ENCODE measurements around the gene ILK.
A peak's percentile ranks its signal among the peaks of the same experiment; 100 is the strongest.

ILK gene

GRCh38 chr11:6599881-6600390, 3.6 kb upstream of the ILK start:
- H3K9ac ChIP-seq (ENCODE audit: low read length), result no peak overlapping the region
- H2BK120ac ChIP-seq (ENCODE audit: low read depth, low read length), result no peak overlapping the region
- H2AK5ac ChIP-seq (ENCODE audit: low read length), result no peak overlapping the region
- no peak overlapping the region for H4K5ac ChIP-seq (ENCODE audit: low read length)
- no peak overlapping the region for H3K4me2 ChIP-seq (ENCODE audit: low read length)
- no peak overlapping the region for H3K4me3 ChIP-seq (ENCODE audit: low read length)
- no peak overlapping the region for H4K8ac ChIP-seq (ENCODE audit: low read depth, low read length)
- H3K18ac ChIP-seq (ENCODE audit: low read length), result no peak overlapping the region
- no CpG with 5 or more reads among the region's 2 CpGs for WGBS (ENCODE audit: extremely low coverage, insufficient coverage, low lambda C conversion rate)
- no peak overlapping the region for H3K23ac ChIP-seq (ENCODE audit: low read length)
- H2BK15ac ChIP-seq (replicated peaks; ENCODE audit: low read depth), result no peak overlapping the region
- no peak overlapping the region for H3K56ac ChIP-seq (ENCODE audit: low read length)
- no peak overlapping the region for H2BK5ac ChIP-seq (ENCODE audit: low read length)
- no peak for DNase-seq
- peaks cover 5% of the 10 kb centered on the region for H3K36me3 ChIP-seq (ENCODE audit: control insufficient read depth, insufficient read depth, low read length)
- peaks cover 3% of the 10 kb centered on the region for H3K4me1 ChIP-seq (ENCODE audit: control insufficient read depth, low read depth, low read length)
- no peaks in the 10 kb centered on the region for H3K27me3 ChIP-seq (ENCODE audit: insufficient read depth, low read length, poor library complexity)
- H3K79me2 ChIP-seq (ENCODE audit: control insufficient read depth, insufficient read depth, low read length), result peaks cover 30% of the 10 kb centered on the region
- no peak overlapping the region for H3K4ac ChIP-seq (ENCODE audit: low read depth, low read length)
- no peak overlapping the region for H3K27ac ChIP-seq (ENCODE audit: low read depth, low read length)
- peaks cover 18% of the 10 kb centered on the region for H3K79me1 ChIP-seq (ENCODE audit: low read length)

GRCh38 chr11:6601041-6601461, 2.5 kb upstream of the ILK start:
- Histone ChIP-seq H3K4me1 (ENCODE audit: control insufficient read depth, low read depth, low read length) (peaks cover 3% of the 10 kb centered on the region), H3K27me3 (ENCODE audit: insufficient read depth, low read length, poor library complexity) (no peaks in the 10 kb centered on the region), H3K18ac (ENCODE audit: low read length) (no peak overlapping the region), H4K5ac (ENCODE audit: low read length) (no peak overlapping the region), H3K4me2 (ENCODE audit: low read length) (no peak overlapping the region), H3K4ac (ENCODE audit: low read depth, low read length) (no peak overlapping the region), H2BK120ac (ENCODE audit: low read depth, low read length) (no peak overlapping the region), H3K79me2 (ENCODE audit: control insufficient read depth, insufficient read depth, low read length) (peaks cover 39% of the 10 kb centered on the region), H2BK15ac (replicated peaks; ENCODE audit: low read depth) (no peak overlapping the region), H3K27ac (ENCODE audit: low read depth, low read length) (no peak overlapping the region), H3K4me3 (ENCODE audit: low read length) (no peak overlapping the region), H3K36me3 (ENCODE audit: control insufficient read depth, insufficient read depth, low read length) (peaks cover 5% of the 10 kb centered on the region), H3K56ac (ENCODE audit: low read length) (no peak overlapping the region), H2BK5ac (ENCODE audit: low read length) (no peak overlapping the region), H3K79me1 (ENCODE audit: low read length) (peaks cover 21% of the 10 kb centered on the region), H3K23ac (ENCODE audit: low read length) (no peak overlapping the region), H3K9ac (ENCODE audit: low read length) (no peak overlapping the region), H2AK5ac (ENCODE audit: low read length) (no peak overlapping the region), H4K8ac (ENCODE audit: low read depth, low read length) (no peak overlapping the region)
- DNase-seq, result no peak
- WGBS (ENCODE audit: extremely low coverage, insufficient coverage, low lambda C conversion rate), result no CpG with 5 or more reads among the region's 13 CpGs

DNA sequence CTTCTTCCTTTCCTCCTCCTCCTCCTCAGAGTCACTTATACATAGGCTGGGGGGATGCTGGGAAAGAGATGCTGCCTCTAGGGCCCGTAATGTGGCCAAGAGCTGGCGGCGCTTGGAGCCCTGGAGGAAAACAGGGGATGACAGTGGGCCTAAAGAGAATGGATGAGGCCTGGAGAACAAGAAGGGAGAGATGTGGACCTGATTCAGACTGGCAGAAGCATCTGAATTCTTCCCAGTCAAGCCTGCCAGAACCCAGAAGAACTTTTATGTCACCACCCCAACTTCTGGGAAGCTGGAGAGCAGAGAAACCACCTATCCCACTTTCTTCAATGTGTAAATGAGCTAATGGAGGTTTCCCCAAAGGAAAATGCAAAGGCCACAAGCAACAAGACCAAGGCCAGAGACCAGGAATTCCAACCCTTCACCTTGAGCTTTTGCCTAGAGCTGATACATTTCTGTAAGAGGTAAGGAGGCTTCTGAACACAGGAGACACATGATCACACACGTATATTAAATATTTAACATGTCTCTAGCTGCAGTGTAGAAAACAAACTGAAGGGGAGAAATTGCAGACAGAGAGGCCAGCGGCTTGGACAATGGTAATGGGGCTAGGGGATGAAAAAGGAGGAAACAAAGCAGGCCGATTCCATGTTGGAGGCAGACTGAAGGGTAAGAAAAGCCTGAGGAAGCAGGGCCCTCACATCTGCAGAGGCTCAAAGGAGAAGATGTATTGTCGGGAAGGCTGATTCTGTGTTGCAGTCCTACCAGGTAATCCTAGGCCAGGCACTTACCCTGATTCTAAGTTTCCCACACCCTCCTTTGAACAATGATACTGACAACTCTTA, 1.3 kb upstream of the ILK start:
- Histone ChIP-seq H3K4me3 (ENCODE audit: low read length) (peak overlapping the region; percentile 96), H3K23ac (ENCODE audit: low read length) (no peak overlapping the region), H3K36me3 (ENCODE audit: control insufficient read depth, insufficient read depth, low read length) (peaks cover 5% of the 10 kb centered on the region), H2BK5ac (ENCODE audit: low read length) (no peak overlapping the region), H3K79me1 (ENCODE audit: low read length) (peaks cover 24% of the 10 kb centered on the region), H4K5ac (ENCODE audit: low read length) (no peak overlapping the region), H3K27me3 (ENCODE audit: insufficient read depth, low read length, poor library complexity) (no peaks in the 10 kb centered on the region), H4K8ac (ENCODE audit: low read depth, low read length) (no peak overlapping the region), H3K4me1 (ENCODE audit: control insufficient read depth, low read depth, low read length) (peaks cover 8% of the 10 kb centered on the region), H2AK5ac (ENCODE audit: low read length) (no peak overlapping the region), H3K4me2 (ENCODE audit: low read length) (peak overlapping the region; percentile 70), H2BK15ac (replicated peaks; ENCODE audit: low read depth) (no peak overlapping the region), H3K9ac (ENCODE audit: low read length) (peak overlapping the region; percentile 94), H3K56ac (ENCODE audit: low read length) (peak overlapping the region; percentile 93), H2BK120ac (ENCODE audit: low read depth, low read length) (no peak overlapping the region), H3K18ac (ENCODE audit: low read length) (no peak overlapping the region), H3K79me2 (ENCODE audit: control insufficient read depth, insufficient read depth, low read length) (peaks cover 40% of the 10 kb centered on the region), H3K27ac (ENCODE audit: low read depth, low read length) (no peak overlapping the region), H3K4ac (ENCODE audit: low read depth, low read length) (no peak overlapping the region)
- DNase-seq, result no peak
- WGBS (ENCODE audit: extremely low coverage, insufficient coverage, low lambda C conversion rate), result no CpG with 5 or more reads among the region's 7 CpGs

GRCh38 chr11:6604081-6604626, 580 bp downstream of the ILK start:
- WGBS (ENCODE audit: extremely low coverage, insufficient coverage, low lambda C conversion rate), result no CpG with 5 or more reads among the region's 20 CpGs

GRCh38 chr11:6604790-6605189, 1.2 kb downstream of the ILK start:
- Histone ChIP-seq H3K36me3 (ENCODE audit: control insufficient read depth, insufficient read depth, low read length) (peaks cover 15% of the 10 kb centered on the region), H3K27me3 (ENCODE audit: insufficient read depth, low read length, poor library complexity) (no peaks in the 10 kb centered on the region), H2BK120ac (ENCODE audit: low read depth, low read length) (no peak overlapping the region), H3K79me1 (ENCODE audit: low read length) (peaks cover 30% of the 10 kb centered on the region), H3K56ac (ENCODE audit: low read length) (peak overlapping the region; percentile 98), H3K9ac (ENCODE audit: low read length) (peak overlapping the region; percentile 98), H2BK15ac (replicated peaks; ENCODE audit: low read depth) (no peak overlapping the region), H4K8ac (ENCODE audit: low read depth, low read length) (no peak overlapping the region), H2AK5ac (ENCODE audit: low read length) (no peak overlapping the region), H3K4ac (ENCODE audit: low read depth, low read length) (no peak overlapping the region), H4K5ac (ENCODE audit: low read length) (no peak overlapping the region), H3K18ac (ENCODE audit: low read length) (no peak overlapping the region), H3K23ac (ENCODE audit: low read length) (no peak overlapping the region), H2BK5ac (ENCODE audit: low read length) (no peak overlapping the region), H3K4me1 (ENCODE audit: control insufficient read depth, low read depth, low read length) (peaks cover 9% of the 10 kb centered on the region), H3K4me3 (ENCODE audit: low read length) (peak overlapping the region; percentile 97), H3K4me2 (ENCODE audit: low read length) (peak overlapping the region; percentile 83), H3K79me2 (ENCODE audit: control insufficient read depth, insufficient read depth, low read length) (peaks cover 44% of the 10 kb centered on the region), H3K27ac (ENCODE audit: low read depth, low read length) (no peak overlapping the region)
- no CpG with 5 or more reads among the region's 3 CpGs for WGBS (ENCODE audit: extremely low coverage, insufficient coverage, low lambda C conversion rate)
- DNase-seq, result no peak

More at GRCh38 chr11:6604081-6604626, 580 bp downstream of the ILK start:
- peak overlapping the region; percentile 97 for H3K4me3 ChIP-seq (ENCODE audit: low read length)
- peak overlapping the region; percentile 74 for H3K23ac ChIP-seq (ENCODE audit: low read length)
- no peak overlapping the region for H4K8ac ChIP-seq (ENCODE audit: low read depth, low read length)
- peak overlapping the region; percentile 98 for H3K9ac ChIP-seq (ENCODE audit: low read length)
- no peaks in the 10 kb centered on the region for H3K27me3 ChIP-seq (ENCODE audit: insufficient read depth, low read length, poor library complexity)
- H2BK5ac ChIP-seq (ENCODE audit: low read length), result peak overlapping the region; percentile 88
- H3K4ac ChIP-seq (ENCODE audit: low read depth, low read length), result peak overlapping the region; percentile 28
- peak overlapping the region; percentile 68 for H3K27ac ChIP-seq (ENCODE audit: low read depth, low read length)
- H3K4me2 ChIP-seq (ENCODE audit: low read length), result peak overlapping the region; percentile 83
- H3K79me2 ChIP-seq (ENCODE audit: control insufficient read depth, insufficient read depth, low read length), result peaks cover 44% of the 10 kb centered on the region
- H2BK120ac ChIP-seq (ENCODE audit: low read depth, low read length), result no peak overlapping the region
- no peak overlapping the region for H2BK15ac ChIP-seq (replicated peaks; ENCODE audit: low read depth)
- peaks cover 30% of the 10 kb centered on the region for H3K79me1 ChIP-seq (ENCODE audit: low read length)
- peaks cover 9% of the 10 kb centered on the region for H3K4me1 ChIP-seq (ENCODE audit: control insufficient read depth, low read depth, low read length)
- peaks cover 13% of the 10 kb centered on the region for H3K36me3 ChIP-seq (ENCODE audit: control insufficient read depth, insufficient read depth, low read length)
- peak overlapping the region; percentile 7 for H3K18ac ChIP-seq (ENCODE audit: low read length)
- H2AK5ac ChIP-seq (ENCODE audit: low read length), result peak overlapping the region; percentile 54
- peak; percentile 75 for DNase-seq
- H3K56ac ChIP-seq (ENCODE audit: low read length), result peak overlapping the region; percentile 98
- no peak overlapping the region for H4K5ac ChIP-seq (ENCODE audit: low read length)

Data from mesendoderm (in vitro differentiated cells).